SHP77 treated with DMSO at 0.1 percent for 48 hours (cell line): ENCODE results near the gene FAM120C.
A peak's percentile ranks its signal among the peaks of the same experiment; 100 is the strongest.

ENCODE experiments used
- DNase-seq: peaks from one replicate; lab custom pipeline; 2025; lab: John Stamatoyannopoulos, UW

Gene FAM120C

GRCh38 chrX:54171091-54171490 lies 12.0 kb downstream of the FAM120C start:
- no peak for DNase-seq

GRCh38 chrX:54166915-54167314 lies 16.1 kb downstream of the FAM120C start:
- DNase-seq: no peak

GRCh38 chrX:54157561-54157960 lies 25.5 kb downstream of the FAM120C start:
- DNase-seq: no peak

GRCh38 chrX:54134269-54134668 lies 48.8 kb downstream of the FAM120C start:
- no peak for DNase-seq

GRCh38 chrX:54116391-54116790 lies 66.7 kb downstream of the FAM120C start:
- no peak for DNase-seq

GRCh38 chrX:54093571-54093970 lies 89.5 kb downstream of the FAM120C start:
- no peak for DNase-seq

GRCh38 chrX:54093159-54093558 lies 89.9 kb downstream of the FAM120C start:
- no peak for DNase-seq

- no peak for DNase-seq
Measured at GRCh38 chrX:54090880-54091279, 92.2 kb downstream of the FAM120C start.

GRCh38 chrX:54089191-54089590 lies 93.9 kb downstream of the FAM120C start:
- no peak for DNase-seq

- no peak for DNase-seq
Measured at GRCh38 chrX:54087661-54088060, 95.4 kb downstream of the FAM120C start.

GRCh38 chrX:54085666-54086065 lies 97.4 kb downstream of the FAM120C start:
- no peak for DNase-seq

- DNase-seq: no peak
Measured at GRCh38 chrX:54076903-54077302, 106.2 kb downstream of the FAM120C start.

GRCh38 chrX:54074826-54075225 lies 108.2 kb downstream of the FAM120C start:
- DNase-seq: no peak

- no peak for DNase-seq
Measured at GRCh38 chrX:54067766-54068165, 115.3 kb downstream of the FAM120C start.

- DNase-seq: no peak
Measured at GRCh38 chrX:54066841-54067240, 116.2 kb downstream of the FAM120C start.

GRCh38 chrX:54064564-54064963 lies 118.5 kb downstream of the FAM120C start:
- DNase-seq: no peak

- DNase-seq: no peak
Measured at GRCh38 chrX:54063361-54063760, 119.7 kb downstream of the FAM120C start.

GRCh38 chrX:54049801-54050200 lies 133.3 kb downstream of the FAM120C start:
- DNase-seq: no peak

- no peak for DNase-seq
Measured at GRCh38 chrX:54048412-54048811, 134.6 kb downstream of the FAM120C start.

GRCh38 chrX:54045563-54046228 lies 137.4 kb downstream of the FAM120C start:
- DNase-seq: peak; percentile 94

GRCh38 chrX:54044877-54045338 lies 138.1 kb downstream of the FAM120C start:
- DNase-seq: peak; percentile 93

GRCh38 chrX:54044126-54044876 lies 138.8 kb downstream of the FAM120C start, which contains the start of gene PHF8:
Gene PHF8, minus strand, starts transcription at chrX:54044473. Its CDS starts 1,745 bp downstream, at chrX:54042728.
- DNase-seq: peak; percentile 99

GRCh38 chrX:54043541-54044125 lies 139.4 kb downstream of the FAM120C start:
- DNase-seq: no peak
